Ishikawa (cell line): ENCODE results near the gene TP53RK.
A peak's percentile ranks its signal among the peaks of the same experiment; 100 is the strongest.

Experiments used
- CEBPB ChIP-seq: IDR thresholded peaks from 2 replicates; pipeline ENCODE4 v1.6.1; 2012
- CREB1 ChIP-seq: IDR thresholded peaks from 2 replicates; pipeline ENCODE4 v1.6.1; 2012; ENCODE audit warnings: low read depth
- EGR1 ChIP-seq: IDR thresholded peaks from 2 replicates; pipeline ENCODE4 v1.6.1; 2012
- EP300 ChIP-seq: IDR thresholded peaks from 2 replicates; pipeline ENCODE4 v1.6.1; 2012; ENCODE audit warnings: borderline replicate concordance
- FOXM1 ChIP-seq: IDR thresholded peaks from 2 replicates; pipeline ENCODE4 v1.6.1; 2012; ENCODE audit warnings: low read depth, borderline replicate concordance
- NFIC ChIP-seq: IDR thresholded peaks from 2 replicates; pipeline ENCODE4 v1.6.1; 2012
- RAD21 ChIP-seq: IDR thresholded peaks from 2 replicates; pipeline ENCODE4 v1.6.1; 2012; ENCODE audit warnings: low read depth
- TAF1 ChIP-seq: IDR thresholded peaks from 2 replicates; pipeline ENCODE4 v1.6.1; 2012; ENCODE audit warnings: low read depth, mild to moderate bottlenecking
- TCF12 ChIP-seq: IDR thresholded peaks from 2 replicates; pipeline ENCODE4 v1.6.1; 2012; ENCODE audit warnings: low read depth
- TEAD4 ChIP-seq: IDR thresholded peaks from 2 replicates; pipeline ENCODE4 v1.6.1; 2012
- YY1 ChIP-seq: IDR thresholded peaks from 2 replicates; pipeline ENCODE4 v1.6.1; 2012; ENCODE audit warnings: low read depth
- ZBTB7A ChIP-seq: IDR thresholded peaks from 2 replicates; pipeline ENCODE4 v1.6.1; 2012; ENCODE audit warnings: low read depth
- TF ChIP-seq, protein P1 (sequence below): IDR thresholded peaks from 2 replicates; pipeline ENCODE4 v1.6.1; 2012
- TF ChIP-seq, protein P2 (sequence below): IDR thresholded peaks from 2 replicates; pipeline ENCODE4 v1.6.1; 2012; ENCODE audit warnings: low read depth, mild to moderate bottlenecking
- TF ChIP-seq, protein P3 (sequence below): IDR thresholded peaks from 2 replicates; pipeline ENCODE4 v1.6.1; 2012

The TP53RK gene

DNA sequence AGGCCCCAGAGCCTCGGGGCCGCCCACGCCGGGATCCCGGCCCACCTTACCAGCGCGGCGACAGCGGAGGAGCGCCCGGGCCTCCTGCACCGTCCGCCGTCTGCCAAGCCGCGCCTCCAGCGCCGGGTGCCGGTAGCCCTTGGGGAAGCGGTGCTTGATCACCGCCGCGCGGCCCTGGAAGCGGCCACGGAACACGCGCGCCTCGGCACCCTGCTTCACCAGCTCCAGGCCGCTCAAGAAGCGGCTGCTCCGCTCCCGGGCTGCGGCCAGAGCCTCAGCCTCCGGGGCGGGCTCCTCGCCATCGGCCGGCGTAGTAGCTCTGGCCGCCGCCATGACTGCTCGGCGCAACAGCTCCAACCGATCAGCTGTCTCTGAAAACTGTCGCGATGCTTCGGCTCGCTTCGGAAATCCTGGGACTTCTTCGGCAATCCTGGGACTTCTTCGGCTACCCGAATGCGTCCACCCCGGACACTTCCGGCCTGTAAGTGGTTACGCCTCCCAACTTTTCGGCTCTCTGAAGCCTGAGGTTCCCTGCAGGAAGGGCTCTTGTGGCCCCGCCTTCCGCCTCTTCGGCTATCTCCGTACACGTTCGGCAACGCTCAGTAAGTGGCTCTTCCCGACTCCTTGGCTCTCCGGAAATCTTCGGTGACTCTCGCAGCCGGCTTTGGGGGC lies at the start of gene TP53RK:
TP53RK (minus strand) TSS at position 363 of the 672 bp plus-strand sequence; CDS start at position 333, 30 bp downstream.
- TF ChIP-seq NFIC (no peak), TCF12 (peak; percentile 31; the same call in 1 of the 2 replicates), TEAD4 (no peak), RAD21 (no peak), TAF1 (peak; percentile 93), FOXM1 (no peak), YY1 (peak; percentile 93), EP300 (peak; percentile 9; the same call in 1 of the 2 replicates), EGR1 (peak; percentile 13; the same call in 1 of the 2 replicates), ZBTB7A (no peak), CEBPB (peak; percentile 11; the same call in 1 of the 2 replicates), CREB1 (no peak)
- TF ChIP-seq, protein P1, sequence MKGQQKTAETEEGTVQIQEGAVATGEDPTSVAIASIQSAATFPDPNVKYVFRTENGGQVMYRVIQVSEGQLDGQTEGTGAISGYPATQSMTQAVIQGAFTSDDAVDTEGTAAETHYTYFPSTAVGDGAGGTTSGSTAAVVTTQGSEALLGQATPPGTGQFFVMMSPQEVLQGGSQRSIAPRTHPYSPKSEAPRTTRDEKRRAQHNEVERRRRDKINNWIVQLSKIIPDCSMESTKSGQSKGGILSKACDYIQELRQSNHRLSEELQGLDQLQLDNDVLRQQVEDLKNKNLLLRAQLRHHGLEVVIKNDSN: peak; percentile 59; the same call in 1 of the 2 replicates
- TF ChIP-seq, protein P2, sequence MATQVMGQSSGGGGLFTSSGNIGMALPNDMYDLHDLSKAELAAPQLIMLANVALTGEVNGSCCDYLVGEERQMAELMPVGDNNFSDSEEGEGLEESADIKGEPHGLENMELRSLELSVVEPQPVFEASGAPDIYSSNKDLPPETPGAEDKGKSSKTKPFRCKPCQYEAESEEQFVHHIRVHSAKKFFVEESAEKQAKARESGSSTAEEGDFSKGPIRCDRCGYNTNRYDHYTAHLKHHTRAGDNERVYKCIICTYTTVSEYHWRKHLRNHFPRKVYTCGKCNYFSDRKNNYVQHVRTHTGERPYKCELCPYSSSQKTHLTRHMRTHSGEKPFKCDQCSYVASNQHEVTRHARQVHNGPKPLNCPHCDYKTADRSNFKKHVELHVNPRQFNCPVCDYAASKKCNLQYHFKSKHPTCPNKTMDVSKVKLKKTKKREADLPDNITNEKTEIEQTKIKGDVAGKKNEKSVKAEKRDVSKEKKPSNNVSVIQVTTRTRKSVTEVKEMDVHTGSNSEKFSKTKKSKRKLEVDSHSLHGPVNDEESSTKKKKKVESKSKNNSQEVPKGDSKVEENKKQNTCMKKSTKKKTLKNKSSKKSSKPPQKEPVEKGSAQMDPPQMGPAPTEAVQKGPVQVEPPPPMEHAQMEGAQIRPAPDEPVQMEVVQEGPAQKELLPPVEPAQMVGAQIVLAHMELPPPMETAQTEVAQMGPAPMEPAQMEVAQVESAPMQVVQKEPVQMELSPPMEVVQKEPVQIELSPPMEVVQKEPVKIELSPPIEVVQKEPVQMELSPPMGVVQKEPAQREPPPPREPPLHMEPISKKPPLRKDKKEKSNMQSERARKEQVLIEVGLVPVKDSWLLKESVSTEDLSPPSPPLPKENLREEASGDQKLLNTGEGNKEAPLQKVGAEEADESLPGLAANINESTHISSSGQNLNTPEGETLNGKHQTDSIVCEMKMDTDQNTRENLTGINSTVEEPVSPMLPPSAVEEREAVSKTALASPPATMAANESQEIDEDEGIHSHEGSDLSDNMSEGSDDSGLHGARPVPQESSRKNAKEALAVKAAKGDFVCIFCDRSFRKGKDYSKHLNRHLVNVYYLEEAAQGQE: no peak
- TF ChIP-seq, protein P3, sequence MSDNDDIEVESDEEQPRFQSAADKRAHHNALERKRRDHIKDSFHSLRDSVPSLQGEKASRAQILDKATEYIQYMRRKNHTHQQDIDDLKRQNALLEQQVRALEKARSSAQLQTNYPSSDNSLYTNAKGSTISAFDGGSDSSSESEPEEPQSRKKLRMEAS: no peak; the same call in none of the 2 replicates

DNA sequence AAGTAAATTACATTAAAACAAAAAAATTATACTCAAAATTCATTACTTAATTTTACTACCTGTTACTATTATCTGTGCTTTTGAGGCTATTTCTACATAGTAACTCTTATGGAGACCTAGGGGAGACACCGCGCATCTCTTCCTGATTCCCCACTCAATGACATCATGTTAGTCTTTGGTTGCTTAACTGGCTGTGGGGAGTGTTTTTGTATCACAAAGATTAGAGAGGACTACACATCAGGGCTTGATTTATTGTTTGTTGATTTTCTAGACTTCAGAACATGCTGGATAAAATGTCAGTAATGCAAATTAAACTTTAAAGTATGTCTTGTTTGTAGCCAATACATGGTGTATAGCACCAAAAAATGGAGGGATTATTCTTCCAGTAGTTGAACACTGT lies 46.2 kb upstream of the TP53RK start:
- no peak for TF ChIP-seq TEAD4

DNA sequence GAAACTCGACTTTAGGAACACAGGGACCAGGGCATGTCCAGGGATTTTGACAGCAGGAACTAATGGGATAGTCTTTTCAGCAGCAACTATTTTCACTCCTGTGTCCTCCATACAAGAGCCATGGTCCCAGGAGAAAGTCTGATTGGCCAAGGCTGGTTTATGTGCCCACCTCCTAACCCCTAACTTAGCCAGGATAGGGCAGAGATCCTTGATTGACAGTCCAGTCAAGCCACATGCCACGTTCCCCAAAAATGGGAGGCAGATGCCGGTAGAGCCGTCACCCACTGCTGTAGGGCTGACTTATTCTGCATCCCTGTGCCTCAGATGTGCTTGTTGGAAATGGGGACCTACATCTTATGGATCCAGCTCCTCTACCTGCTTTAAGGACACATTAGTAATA lies 42.5 kb upstream of the TP53RK start:
- no peak for TF ChIP-seq EP300
- no peak for TF ChIP-seq FOXM1
- TF ChIP-seq, protein P1: no peak
- TF ChIP-seq, protein P2: no peak
- no peak for TF ChIP-seq NFIC
- TF ChIP-seq, protein P3: no peak
- no peak for TF ChIP-seq TCF12
- no peak for TF ChIP-seq TAF1
- no peak for TF ChIP-seq CREB1
- no peak for TF ChIP-seq ZBTB7A
- no peak for TF ChIP-seq YY1
- no peak for TF ChIP-seq EGR1
- no peak for TF ChIP-seq TEAD4

DNA sequence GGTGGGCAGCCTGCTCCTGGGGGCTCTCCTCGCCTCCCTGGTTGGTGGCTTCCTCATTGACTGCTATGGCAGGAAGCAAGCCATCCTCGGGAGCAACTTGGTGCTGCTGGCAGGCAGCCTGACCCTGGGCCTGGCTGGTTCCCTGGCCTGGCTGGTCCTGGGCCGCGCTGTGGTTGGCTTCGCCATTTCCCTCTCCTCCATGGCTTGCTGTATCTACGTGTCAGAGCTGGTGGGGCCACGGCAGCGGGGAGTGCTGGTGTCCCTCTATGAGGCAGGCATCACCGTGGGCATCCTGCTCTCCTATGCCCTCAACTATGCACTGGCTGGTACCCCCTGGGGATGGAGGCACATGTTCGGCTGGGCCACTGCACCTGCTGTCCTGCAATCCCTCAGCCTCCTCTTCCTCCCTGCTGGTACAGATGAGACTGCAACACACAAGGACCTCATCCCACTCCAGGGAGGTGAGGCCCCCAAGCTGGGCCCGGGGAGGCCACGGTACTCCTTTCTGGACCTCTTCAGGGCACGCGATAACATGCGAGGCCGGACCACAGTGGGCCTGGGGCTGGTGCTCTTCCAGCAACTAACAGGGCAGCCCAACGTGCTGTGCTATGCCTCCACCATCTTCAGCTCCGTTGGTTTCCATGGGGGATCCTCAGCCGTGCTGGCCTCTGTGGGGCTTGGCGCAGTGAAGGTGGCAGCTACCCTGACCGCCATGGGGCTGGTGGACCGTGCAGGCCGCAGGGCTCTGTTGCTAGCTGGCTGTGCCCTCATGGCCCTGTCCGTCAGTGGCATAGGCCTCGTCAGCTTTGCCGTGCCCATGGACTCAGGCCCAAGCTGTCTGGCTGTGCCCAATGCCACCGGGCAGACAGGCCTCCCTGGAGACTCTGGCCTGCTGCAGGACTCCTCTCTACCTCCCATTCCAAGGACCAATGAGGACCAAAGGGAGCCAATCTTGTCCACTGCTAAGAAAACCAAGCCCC lies 36.2 kb upstream of the TP53RK start:
- TF ChIP-seq TEAD4: no peak
- TF ChIP-seq, protein P2: no peak
- no peak for TF ChIP-seq TCF12
- TF ChIP-seq, protein P3: no peak
- TF ChIP-seq NFIC: no peak
- no peak for TF ChIP-seq TAF1
- no peak for TF ChIP-seq FOXM1
- no peak for TF ChIP-seq CEBPB
- no peak for TF ChIP-seq ZBTB7A
- no peak for TF ChIP-seq RAD21
- TF ChIP-seq EP300: no peak
- TF ChIP-seq EGR1: no peak
- no peak for TF ChIP-seq CREB1
- TF ChIP-seq YY1: no peak
- TF ChIP-seq, protein P1: no peak
